ENCODE results near the gene STAT1. TPM values are rescaled to one million over a fixed set of nuclear protein-coding genes. Genes with fewer than 3 reads are reported as not detected.

Gene STAT1
- total RNA-seq, 2 experiments from 2014 or later, result 293 to 311 TPM

DNA sequence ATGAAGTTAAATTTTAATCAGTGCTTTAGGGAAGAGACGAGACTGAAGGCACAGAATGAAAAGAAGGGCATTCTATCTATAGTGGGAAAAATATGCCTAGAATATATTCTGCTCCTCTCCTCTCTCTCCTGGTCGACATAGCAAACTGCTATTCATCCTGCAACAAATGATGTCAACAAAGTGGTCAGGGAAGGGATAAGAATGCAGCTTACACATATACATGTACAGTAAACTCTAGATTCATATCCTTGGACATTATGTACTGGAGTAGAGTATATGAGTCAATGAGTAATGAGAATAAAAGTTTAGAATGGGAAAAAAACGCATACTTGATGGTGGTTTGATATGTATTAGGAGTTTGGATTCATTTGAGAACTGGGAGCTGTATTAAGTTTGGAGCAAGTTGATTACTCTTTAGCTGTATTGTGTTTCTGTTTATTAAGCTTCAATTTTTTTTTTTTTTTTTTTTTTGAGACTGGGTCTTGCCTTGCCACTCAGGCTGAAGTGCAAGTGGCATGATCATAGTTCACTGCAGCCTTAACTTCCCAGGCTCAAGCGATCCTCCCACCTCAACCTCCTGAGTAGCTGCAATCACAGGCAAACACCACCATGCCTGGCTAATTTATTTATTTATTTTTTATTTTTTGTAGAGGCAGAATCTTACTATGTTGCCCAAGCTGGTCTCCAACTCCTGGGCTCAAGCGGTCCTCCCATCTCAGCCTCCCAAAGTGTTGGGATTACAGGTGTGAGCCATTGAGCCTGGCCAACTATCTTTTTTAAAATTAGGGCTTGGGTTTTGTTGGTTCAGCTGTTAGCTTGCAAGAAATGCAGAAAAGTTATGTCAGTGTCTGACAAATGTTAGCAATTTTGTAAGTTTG, 53.8 kb downstream of the STAT1 start:
- H3K4me3 Mint-ChIP-seq, result no peak overlapping the region
- H3K27me3 Mint-ChIP-seq, result no peaks in the 10 kb centered on the region
- intact Hi-C loops (cut with micrococcal nuclease), result no loop called here
- ATAC-seq (no peak), DNase-seq (no peak)
- ChIA-PET POLR2A (no interaction called here), CTCF (interaction anchor here (0.9 to 1.4 kb wide), 2 partner anchors 12 to 14 kb away, joined by 3 to 5 read pairs; no protein-coding TSS in a partner anchor)
- H3K36me3 Mint-ChIP-seq (ENCODE audit: low read depth), result peaks cover 76% of the 10 kb centered on the region
- H3K4me1 Mint-ChIP-seq (ENCODE audit: low read depth), result peaks cover 30% of the 10 kb centered on the region
- TF ChIP-seq, protein P1, sequence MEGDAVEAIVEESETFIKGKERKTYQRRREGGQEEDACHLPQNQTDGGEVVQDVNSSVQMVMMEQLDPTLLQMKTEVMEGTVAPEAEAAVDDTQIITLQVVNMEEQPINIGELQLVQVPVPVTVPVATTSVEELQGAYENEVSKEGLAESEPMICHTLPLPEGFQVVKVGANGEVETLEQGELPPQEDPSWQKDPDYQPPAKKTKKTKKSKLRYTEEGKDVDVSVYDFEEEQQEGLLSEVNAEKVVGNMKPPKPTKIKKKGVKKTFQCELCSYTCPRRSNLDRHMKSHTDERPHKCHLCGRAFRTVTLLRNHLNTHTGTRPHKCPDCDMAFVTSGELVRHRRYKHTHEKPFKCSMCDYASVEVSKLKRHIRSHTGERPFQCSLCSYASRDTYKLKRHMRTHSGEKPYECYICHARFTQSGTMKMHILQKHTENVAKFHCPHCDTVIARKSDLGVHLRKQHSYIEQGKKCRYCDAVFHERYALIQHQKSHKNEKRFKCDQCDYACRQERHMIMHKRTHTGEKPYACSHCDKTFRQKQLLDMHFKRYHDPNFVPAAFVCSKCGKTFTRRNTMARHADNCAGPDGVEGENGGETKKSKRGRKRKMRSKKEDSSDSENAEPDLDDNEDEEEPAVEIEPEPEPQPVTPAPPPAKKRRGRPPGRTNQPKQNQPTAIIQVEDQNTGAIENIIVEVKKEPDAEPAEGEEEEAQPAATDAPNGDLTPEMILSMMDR (IDR thresholded peaks at IDR 0.05), result no peak
- H3K27ac Mint-ChIP-seq, result peak overlapping the region; percentile 13
- peaks cover 10% of the 10 kb centered on the region for H3K9me3 Mint-ChIP-seq

DNA sequence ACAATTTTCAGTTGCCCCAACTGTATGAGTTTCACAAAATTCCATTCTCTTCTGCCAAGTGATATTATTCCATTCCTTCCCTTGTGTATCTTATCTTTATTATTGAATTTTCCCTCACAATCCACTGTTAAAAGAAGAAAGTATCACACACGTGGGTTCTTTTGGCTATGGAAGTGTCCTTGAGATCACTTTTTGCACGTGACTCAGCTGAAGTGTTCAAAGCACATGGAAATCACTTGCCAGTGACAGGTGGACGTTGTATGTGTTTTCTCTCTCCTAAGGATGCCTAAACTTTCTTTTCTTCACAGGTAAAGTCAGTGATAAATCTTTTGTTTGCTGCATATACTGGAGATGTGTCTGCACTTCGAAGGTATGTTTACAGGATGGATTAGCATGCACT, 60.7 kb downstream of the STAT1 start:
- no peak overlapping the region for H3K4me3 Mint-ChIP-seq
- POLR2A ChIA-PET, result interaction anchor here (1.1 kb wide), 1 partner anchor 11 kb away, joined by 4 read pairs; no protein-coding TSS in a partner anchor
- DNase-seq (no peak), ATAC-seq (no peak)
- H3K9me3 Mint-ChIP-seq, result peaks cover 10% of the 10 kb centered on the region
- H3K36me3 Mint-ChIP-seq (ENCODE audit: low read depth), result peaks cover 24% of the 10 kb centered on the region
- TF ChIP-seq, protein P1 (IDR thresholded peaks at IDR 0.05), result no peak
- intact Hi-C loops (cut with micrococcal nuclease), result no loop called here
- no peak overlapping the region for H3K27ac Mint-ChIP-seq
- no peaks in the 10 kb centered on the region for H3K27me3 Mint-ChIP-seq
- CTCF ChIA-PET, result no interaction called here
- H3K4me1 Mint-ChIP-seq (ENCODE audit: low read depth), result peaks cover 7% of the 10 kb centered on the region

DNA sequence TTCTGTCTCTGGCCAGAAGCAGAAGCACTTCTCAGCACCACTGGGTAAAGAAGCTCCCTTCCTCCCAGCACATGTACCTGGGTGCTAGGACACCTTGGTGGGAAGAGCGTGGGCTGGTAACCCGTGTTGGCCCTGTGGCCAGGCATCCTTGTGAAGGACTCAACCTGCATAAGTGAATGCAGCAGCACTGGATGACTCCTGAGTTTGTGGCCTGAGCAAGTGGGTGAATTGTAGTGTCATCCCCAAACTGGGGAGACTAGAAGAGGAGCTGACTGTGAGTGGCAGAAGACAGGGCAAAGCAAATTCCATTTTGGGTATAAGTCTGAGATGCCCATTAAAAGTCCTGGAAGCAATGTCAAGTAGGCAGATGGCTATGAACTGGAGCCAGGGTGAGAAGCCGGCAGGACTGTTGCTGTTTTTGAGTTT, 63.4 kb downstream of the STAT1 start:
- Mint-ChIP-seq H3K27ac (no peak overlapping the region), H3K9me3 (no peaks in the 10 kb centered on the region), H3K27me3 (no peaks in the 10 kb centered on the region), H3K4me3 (no peak overlapping the region), H3K4me1 (ENCODE audit: low read depth) (peaks cover 22% of the 10 kb centered on the region), H3K36me3 (ENCODE audit: low read depth) (peaks cover 3% of the 10 kb centered on the region)
- ChIA-PET CTCF (interaction anchor here (0.7 to 2.3 kb wide), 4 partner anchors 13 to 169 kb away, joined by 3 to 6 read pairs (median 4); no protein-coding TSS in a partner anchor), POLR2A (interaction anchor here (1.0 to 1.2 kb wide), 2 partner anchors 13 to 69 kb away, joined by 3 to 5 read pairs; no protein-coding TSS in a partner anchor)
- ATAC-seq (no peak), DNase-seq (no peak)
- TF ChIP-seq, protein P1 (IDR thresholded peaks at IDR 0.05), result no peak
- intact Hi-C loops (cut with micrococcal nuclease), result no loop called here

DNA sequence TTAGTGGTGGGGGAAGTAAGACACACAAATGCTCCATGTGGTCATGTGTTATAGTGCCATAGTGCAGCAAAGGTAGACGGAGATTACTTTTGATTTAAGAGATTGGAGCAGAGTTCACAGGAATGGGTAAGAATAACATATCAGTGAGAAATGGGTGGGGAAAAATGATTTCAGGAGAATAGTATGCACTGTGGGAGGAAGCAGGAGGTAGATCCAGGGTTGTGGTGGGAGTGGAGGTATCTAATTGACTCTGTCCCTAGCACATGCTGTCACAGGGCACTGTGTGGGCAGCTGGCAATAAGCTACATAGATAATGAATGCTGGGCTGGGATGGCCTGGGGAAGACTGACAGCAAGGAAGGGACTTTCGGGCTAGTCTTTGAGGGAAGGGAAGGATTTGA, 65.3 kb downstream of the STAT1 start:
- TF ChIP-seq, protein P1 (IDR thresholded peaks at IDR 0.05), result no peak
- no peak overlapping the region for H3K27ac Mint-ChIP-seq
- H3K4me1 Mint-ChIP-seq (ENCODE audit: low read depth), result peaks cover 22% of the 10 kb centered on the region
- H3K27me3 Mint-ChIP-seq, result no peaks in the 10 kb centered on the region
- ChIA-PET CTCF (interaction anchor here (0.6 to 3.8 kb wide), 20 partner anchors 8 to 304 kb away, joined by 3 to 29 read pairs (median 4); no protein-coding TSS in a partner anchor), POLR2A (interaction anchor here (1.3 to 4.3 kb wide), 2 partner anchors 25 to 68 kb away, joined by 3 to 16 read pairs; partner anchors contain the start of gene GLS)
- intact Hi-C loops (cut with micrococcal nuclease), result loop anchor here (5.0 to 10.0 kb wide), 2 partner anchors 96 to 164 kb away; no protein-coding TSS in a partner anchor
- H3K4me3 Mint-ChIP-seq, result no peak overlapping the region
- no peaks in the 10 kb centered on the region for H3K36me3 Mint-ChIP-seq (ENCODE audit: low read depth)
- ATAC-seq (peak; percentile 48), DNase-seq (peak; percentile 29)
- no peaks in the 10 kb centered on the region for H3K9me3 Mint-ChIP-seq

Data from activated CD8-positive, alpha-beta T cell treated with anti-CD3 and anti-CD28 coated beads for 36 hours (primary cell).